ENCODE results near the gene MALSU1. TPM values are rescaled to one million over a fixed set of nuclear protein-coding genes. Genes with fewer than 3 reads are reported as not detected.

The MALSU1 gene
- total RNA-seq, 1 experiment from 2014 or later = 92.1 TPM

- intact Hi-C loops (cut with micrococcal nuclease; ENCODE audit: unreplicated experiment) = no loop called here
- Histone ChIP-seq H3K4me1 (ENCODE audit: insufficient read depth, low read length, poor library complexity, severe bottlenecking) (no peaks in the 10 kb centered on the region), H3K4me3 (ENCODE audit: low read depth, low read length, poor library complexity, severe bottlenecking) (no peak overlapping the region), H3K36me3 (ENCODE audit: insufficient read depth, low read length, poor library complexity, severe bottlenecking) (no peaks in the 10 kb centered on the region), H3K9me3 (ENCODE audit: low read depth, low read length, poor library complexity, severe bottlenecking) (no peaks in the 10 kb centered on the region), H3K27ac (ENCODE audit: low read depth, low read length, poor library complexity, severe bottlenecking) (no peak overlapping the region), H3K27me3 (replicated peaks; ENCODE audit: insufficient read depth, low read depth, low read length, poor library complexity) (no peaks in the 10 kb centered on the region)
- no peak for TF ChIP-seq EZH2 (IDR thresholded peaks at IDR 0.05; ENCODE audit: borderline replicate concordance, low read depth, low read length, poor library complexity, severe bottlenecking)
- no peak for TF ChIP-seq CTCF (conservative IDR thresholded peaks at IDR 0.05; ENCODE audit: low read depth, low read length)
- DNase-seq (ENCODE audit: low spot score) = no peak
- POLR2A ChIA-PET (ENCODE audit: low non-redundant PET) = no interaction called here
- BruUV-seq (replicated peaks) = no TSS peak
- CTCF ChIA-PET = no interaction called here
These were observed 11.5 kb upstream of the MALSU1 start for GRCh38 chr7:23287612-23288011.

- DNase-seq (ENCODE audit: low spot score) = no peak
- Histone ChIP-seq H3K4me1 (ENCODE audit: insufficient read depth, low read length, poor library complexity, severe bottlenecking) (no peaks in the 10 kb centered on the region), H3K36me3 (ENCODE audit: insufficient read depth, low read length, poor library complexity, severe bottlenecking) (no peaks in the 10 kb centered on the region), H3K9me3 (ENCODE audit: low read depth, low read length, poor library complexity, severe bottlenecking) (no peaks in the 10 kb centered on the region), H3K27me3 (replicated peaks; ENCODE audit: insufficient read depth, low read depth, low read length, poor library complexity) (no peaks in the 10 kb centered on the region), H3K27ac (ENCODE audit: low read depth, low read length, poor library complexity, severe bottlenecking) (no peak overlapping the region), H3K4me3 (ENCODE audit: low read depth, low read length, poor library complexity, severe bottlenecking) (no peak overlapping the region)
- no TSS peak for BruUV-seq (replicated peaks)
- TF ChIP-seq EZH2 (IDR thresholded peaks at IDR 0.05; ENCODE audit: borderline replicate concordance, low read depth, low read length, poor library complexity, severe bottlenecking) = no peak
- TF ChIP-seq CTCF (conservative IDR thresholded peaks at IDR 0.05; ENCODE audit: low read depth, low read length) = no peak
- intact Hi-C loops (cut with micrococcal nuclease; ENCODE audit: unreplicated experiment) = no loop called here
- POLR2A ChIA-PET (ENCODE audit: low non-redundant PET) = no interaction called here
- CTCF ChIA-PET = no interaction called here
These were observed 8.1 kb upstream of the MALSU1 start for GRCh38 chr7:23290993-23291392.

GRCh38 chr7:23291957-23292560 lies 7.1 kb upstream of the MALSU1 start:
- POLR2A ChIA-PET (ENCODE audit: low non-redundant PET) = interaction anchor here (0.6 to 0.7 kb wide), 2 partner anchors 24 to 1446 kb away, joined by 4 to 5 read pairs; no protein-coding TSS in a partner anchor
- CTCF ChIA-PET = no interaction called here

More at GRCh38 chr7:23291957-23292560, 7.1 kb upstream of the MALSU1 start:
- H3K4me1 ChIP-seq (ENCODE audit: insufficient read depth, low read length, poor library complexity, severe bottlenecking) = no peaks in the 10 kb centered on the region
- DNase-seq (ENCODE audit: low spot score) = no peak
- TF ChIP-seq CTCF (conservative IDR thresholded peaks at IDR 0.05; ENCODE audit: low read depth, low read length) = no peak
- no peak for TF ChIP-seq EZH2 (IDR thresholded peaks at IDR 0.05; ENCODE audit: borderline replicate concordance, low read depth, low read length, poor library complexity, severe bottlenecking)
- H3K9me3 ChIP-seq (ENCODE audit: low read depth, low read length, poor library complexity, severe bottlenecking) = no peaks in the 10 kb centered on the region
- no peaks in the 10 kb centered on the region for H3K27me3 ChIP-seq (replicated peaks; ENCODE audit: insufficient read depth, low read depth, low read length, poor library complexity)
- no TSS peak for BruUV-seq (replicated peaks)
- no peak overlapping the region for H3K27ac ChIP-seq (ENCODE audit: low read depth, low read length, poor library complexity, severe bottlenecking)
- no peak overlapping the region for H3K4me3 ChIP-seq (ENCODE audit: low read depth, low read length, poor library complexity, severe bottlenecking)
- intact Hi-C loops (cut with micrococcal nuclease; ENCODE audit: unreplicated experiment) = no loop called here
- no peaks in the 10 kb centered on the region for H3K36me3 ChIP-seq (ENCODE audit: insufficient read depth, low read length, poor library complexity, severe bottlenecking)

All from A673 (cell line).